IPS-20b (cell line): ENCODE results near the gene PTGER3.

Experiments used
- H3K27ac ChIP-seq: one replicate; pipeline ENCODE4 v1.5.1; 2013; ENCODE audit warnings: low read length
- H3K27me3 ChIP-seq: 2 replicates; pipeline ENCODE4 v1.6.1; 2013; ENCODE audit warnings: mild to moderate bottlenecking, low read length, inconsistent platforms; ENCODE audit not compliant: insufficient read depth
- H3K36me3 ChIP-seq: 2 replicates; pipeline ENCODE4 v1.6.1; 2013; ENCODE audit warnings: low read depth, mild to moderate bottlenecking, inconsistent platforms, low read length, moderate library complexity; ENCODE audit not compliant: insufficient read depth
- H3K4me1 ChIP-seq: 2 replicates; pipeline ENCODE4 v1.6.1; 2013; ENCODE audit warnings: mild to moderate bottlenecking, control low read depth, inconsistent platforms, low read length, moderate library complexity; ENCODE audit not compliant: insufficient read depth
- H3K4me3 ChIP-seq: 2 replicates; pipeline ENCODE4 v1.5.1; 2013; ENCODE audit warnings: mild to moderate bottlenecking, low read length, inconsistent platforms
- H3K9ac ChIP-seq: 2 replicates; pipeline ENCODE4 v1.6.1; 2013; ENCODE audit warnings: low read depth, mild to moderate bottlenecking, inconsistent platforms, low read length, moderate library complexity
- H3K9me3 ChIP-seq: 2 replicates; pipeline ENCODE4 v1.6.1; 2013; ENCODE audit warnings: mild to moderate bottlenecking, low read depth, low read length, inconsistent platforms; ENCODE audit not compliant: insufficient read depth

Gene PTGER3

GRCh38 chr1:71047635-71048607 is at the start of gene PTGER3:
Gene PTGER3, minus strand, starts transcription at chr1:71047816. Its CDS starts 239 bp downstream, at chr1:71047577.
- H3K9ac ChIP-seq: no peak within 1 kb of the TSS
- H3K9me3 ChIP-seq: no peaks in the 10 kb centered on the region
- H3K4me1 ChIP-seq: no peaks in the 10 kb centered on the region
- peaks cover 45% of the 10 kb centered on the region for H3K27me3 ChIP-seq
- H3K36me3 ChIP-seq: no peaks in the 10 kb centered on the region
- no peak within 1 kb of the TSS for H3K27ac ChIP-seq
- H3K4me3 ChIP-seq: peak within 1 kb of the TSS; percentile 75

- Histone ChIP-seq H3K4me1 (no peaks in the 10 kb centered on the region), H3K9me3 (no peaks in the 10 kb centered on the region), H3K27me3 (no peaks in the 10 kb centered on the region), H3K27ac (no peak overlapping the region), H3K36me3 (no peaks in the 10 kb centered on the region), H3K9ac (no peak overlapping the region), H3K4me3 (no peak overlapping the region)
Measured at GRCh38 chr1:71094913-71095312, 47.3 kb upstream of the PTGER3 start.

GRCh38 chr1:71093938-71094337 is 46.3 kb upstream of the PTGER3 start:
- H3K9ac ChIP-seq: no peak overlapping the region
- no peaks in the 10 kb centered on the region for H3K9me3 ChIP-seq
- no peaks in the 10 kb centered on the region for H3K27me3 ChIP-seq
- no peaks in the 10 kb centered on the region for H3K4me1 ChIP-seq
- no peak overlapping the region for H3K27ac ChIP-seq
- no peaks in the 10 kb centered on the region for H3K36me3 ChIP-seq
- H3K4me3 ChIP-seq: no peak overlapping the region

GRCh38 chr1:71089536-71090270 is 42.1 kb upstream of the PTGER3 start:
- no peak overlapping the region for H3K27ac ChIP-seq
- H3K27me3 ChIP-seq: peaks cover 14% of the 10 kb centered on the region; the same call in 1 of the 2 replicates
- H3K9ac ChIP-seq: no peak overlapping the region
- H3K4me1 ChIP-seq: no peaks in the 10 kb centered on the region
- H3K9me3 ChIP-seq: no peaks in the 10 kb centered on the region
- H3K36me3 ChIP-seq: no peaks in the 10 kb centered on the region
- H3K4me3 ChIP-seq: no peak overlapping the region

- Histone ChIP-seq H3K27ac (no peak overlapping the region), H3K9ac (no peak overlapping the region), H3K4me3 (no peak overlapping the region)
Measured at GRCh38 chr1:71088645-71089287, 41.1 kb upstream of the PTGER3 start.

GRCh38 chr1:71087713-71088112 is 40.1 kb upstream of the PTGER3 start:
- H3K9ac ChIP-seq: no peak overlapping the region
- no peaks in the 10 kb centered on the region for H3K9me3 ChIP-seq
- H3K27ac ChIP-seq: no peak overlapping the region

More at GRCh38 chr1:71088645-71089287, 41.1 kb upstream of the PTGER3 start:
- H3K27me3 ChIP-seq: peaks cover 24% of the 10 kb centered on the region
- H3K36me3 ChIP-seq: no peaks in the 10 kb centered on the region
- no peaks in the 10 kb centered on the region for H3K9me3 ChIP-seq
- H3K4me1 ChIP-seq: no peaks in the 10 kb centered on the region

GRCh38 chr1:71087060-71087459 is 39.4 kb upstream of the PTGER3 start:
- H3K36me3 ChIP-seq: no peaks in the 10 kb centered on the region
- peaks cover 41% of the 10 kb centered on the region for H3K27me3 ChIP-seq
- H3K4me3 ChIP-seq: no peak overlapping the region
- H3K9ac ChIP-seq: no peak overlapping the region
- no peaks in the 10 kb centered on the region for H3K9me3 ChIP-seq
- H3K4me1 ChIP-seq: no peaks in the 10 kb centered on the region
- no peak overlapping the region for H3K27ac ChIP-seq

More at GRCh38 chr1:71087713-71088112, 40.1 kb upstream of the PTGER3 start:
- Histone ChIP-seq H3K36me3 (no peaks in the 10 kb centered on the region), H3K27me3 (peaks cover 34% of the 10 kb centered on the region), H3K4me1 (no peaks in the 10 kb centered on the region), H3K4me3 (no peak overlapping the region)

- Histone ChIP-seq H3K4me1 (peaks cover 4% of the 10 kb centered on the region), H3K36me3 (no peaks in the 10 kb centered on the region), H3K4me3 (no peak overlapping the region), H3K9me3 (no peaks in the 10 kb centered on the region), H3K27ac (no peak overlapping the region), H3K9ac (no peak overlapping the region), H3K27me3 (peaks cover 42% of the 10 kb centered on the region)
Measured at GRCh38 chr1:71086331-71086730, 38.7 kb upstream of the PTGER3 start.

GRCh38 chr1:71083271-71083670 is 35.7 kb upstream of the PTGER3 start:
- Histone ChIP-seq H3K4me1 (peaks cover 8% of the 10 kb centered on the region), H3K27me3 (peaks cover 42% of the 10 kb centered on the region), H3K9ac (no peak overlapping the region), H3K4me3 (no peak overlapping the region), H3K27ac (no peak overlapping the region), H3K36me3 (peaks cover 13% of the 10 kb centered on the region), H3K9me3 (no peaks in the 10 kb centered on the region)

GRCh38 chr1:71081697-71082080 is 34.1 kb upstream of the PTGER3 start:
- H3K27ac ChIP-seq: no peak overlapping the region
- H3K27me3 ChIP-seq: peaks cover 42% of the 10 kb centered on the region
- peaks cover 28% of the 10 kb centered on the region for H3K36me3 ChIP-seq
- H3K9me3 ChIP-seq: no peaks in the 10 kb centered on the region
- H3K4me1 ChIP-seq: peaks cover 8% of the 10 kb centered on the region
- H3K4me3 ChIP-seq: peak overlapping the region; percentile 98
- peak overlapping the region; percentile 17; the same call in 1 of the 2 replicates for H3K9ac ChIP-seq
